SHP77 treated with DMSO at 0.1 percent for 48 hours (cell line): ENCODE data around the gene C20orf141.

Source experiments
- DNase-seq: peaks from one replicate; lab custom pipeline; 2025; lab: John Stamatoyannopoulos, UW

C20orf141 gene

DNA sequence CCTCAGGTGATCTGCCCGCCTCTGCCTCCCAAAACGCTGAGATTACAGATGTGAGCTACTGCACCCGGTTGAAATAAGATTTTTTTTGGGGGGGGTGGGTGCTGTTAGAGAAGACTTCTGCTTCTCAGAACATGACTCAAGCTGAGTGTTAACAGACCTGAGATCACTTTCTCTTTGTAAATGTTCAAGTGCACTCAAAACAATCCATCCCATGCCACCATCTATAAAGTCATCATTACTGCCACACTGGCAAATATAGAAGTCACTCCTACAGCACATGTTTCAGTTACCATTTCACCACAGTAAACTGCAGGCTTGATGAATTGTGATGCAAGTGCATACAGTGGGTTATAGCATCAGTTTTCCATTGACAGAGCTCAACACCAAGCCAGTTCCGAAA lies 34.7 kb downstream of the C20orf141 start:
- DNase-seq: no peak

DNA sequence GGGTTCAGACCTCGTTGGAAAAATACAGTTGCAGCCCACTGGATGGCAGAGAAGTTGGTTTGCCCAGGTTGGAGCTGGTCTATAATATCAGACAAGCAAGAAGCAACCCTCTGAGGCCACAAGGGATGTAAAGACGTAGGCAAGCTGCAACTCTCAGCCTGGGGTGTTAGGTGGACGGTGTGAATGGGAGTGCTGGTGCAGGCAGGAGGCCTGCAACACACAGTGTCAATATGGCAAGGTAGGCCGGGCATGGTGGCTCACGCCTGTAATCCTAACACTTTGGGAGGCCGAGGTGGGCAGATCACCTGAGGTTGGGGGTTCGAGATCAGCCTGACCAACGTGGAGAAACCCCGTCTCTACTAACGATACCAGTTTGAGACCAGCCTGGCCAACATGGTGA lies 36.3 kb downstream of the C20orf141 start:
- DNase-seq: no peak

DNA sequence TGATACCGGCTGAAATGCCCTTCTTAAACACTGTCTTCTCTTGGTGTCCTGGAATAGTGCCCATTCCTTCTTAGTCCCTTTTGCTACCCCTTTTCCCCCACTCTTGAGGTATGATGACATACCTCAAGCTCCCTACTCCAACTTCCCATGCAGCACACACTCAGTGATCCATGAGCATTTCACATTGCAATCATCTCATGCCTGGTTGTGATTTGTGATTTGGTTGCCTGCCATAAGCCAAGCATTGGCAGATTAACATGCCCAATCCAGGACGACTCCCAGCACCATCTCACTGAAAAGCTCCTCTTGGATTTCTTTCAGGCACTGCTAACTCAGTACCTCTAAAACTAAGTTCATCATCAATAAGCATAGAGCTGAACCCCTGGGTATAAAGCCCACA lies 43.8 kb downstream of the C20orf141 start:
- DNase-seq: no peak

DNA sequence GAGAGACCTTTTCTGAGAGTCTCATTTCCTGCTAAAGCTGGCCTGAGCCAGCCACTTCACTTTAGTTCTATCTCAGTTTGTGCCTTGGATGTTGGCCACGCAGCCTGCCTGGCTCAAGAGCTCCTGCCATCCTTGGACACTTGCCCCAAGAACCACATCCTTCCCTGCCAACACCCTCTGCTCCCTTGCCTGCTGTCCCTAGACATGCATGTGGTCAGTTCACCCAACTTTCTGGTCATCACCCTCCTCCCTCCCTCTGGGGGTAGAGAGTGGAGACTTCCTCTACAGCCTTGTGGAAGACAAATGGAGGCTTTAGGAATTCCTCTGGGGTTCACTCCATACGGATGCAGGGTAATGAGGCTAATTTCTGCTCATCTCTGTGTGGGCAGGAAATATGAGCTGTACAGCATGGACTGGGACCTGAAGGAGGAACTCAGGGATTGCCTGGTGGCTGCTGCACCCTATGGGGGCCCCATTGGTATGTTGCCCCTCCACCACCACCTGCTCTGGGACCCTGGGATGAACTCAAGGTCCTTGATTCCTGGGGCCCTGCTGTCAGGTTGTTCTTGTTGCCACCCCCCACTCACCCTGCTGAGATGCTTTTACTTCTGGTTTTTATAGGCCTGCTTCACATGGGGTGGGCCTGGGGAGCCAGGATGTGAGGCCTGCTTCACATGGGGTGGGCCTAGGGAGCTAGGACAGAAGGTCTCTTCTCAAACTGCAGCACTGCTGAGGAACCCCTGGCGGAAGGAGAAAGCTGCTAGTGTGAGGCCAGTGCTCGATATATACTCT lies 44.7 kb downstream of the C20orf141 start:
- no peak for DNase-seq

DNA sequence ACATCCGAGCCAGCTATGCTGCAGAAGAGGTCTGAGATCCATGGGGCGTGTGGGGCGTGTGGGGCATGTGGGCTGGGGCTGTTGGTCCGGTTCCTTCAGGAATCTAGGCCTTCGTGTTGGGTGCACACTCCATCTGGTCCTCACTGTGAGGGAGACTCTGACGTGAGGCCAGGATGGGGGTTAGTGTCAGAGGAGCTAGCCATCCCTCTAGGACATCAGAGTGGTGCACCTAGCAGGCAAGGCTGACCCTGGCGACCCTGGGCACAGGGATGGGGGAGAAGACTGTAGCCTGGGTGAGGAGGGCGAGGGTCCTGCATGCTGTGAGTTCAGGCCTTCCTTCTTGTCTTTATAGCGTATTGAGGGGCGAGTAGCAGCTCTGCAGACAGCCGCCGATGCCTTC lies 49.8 kb downstream of the C20orf141 start:
- DNase-seq: no peak

DNA sequence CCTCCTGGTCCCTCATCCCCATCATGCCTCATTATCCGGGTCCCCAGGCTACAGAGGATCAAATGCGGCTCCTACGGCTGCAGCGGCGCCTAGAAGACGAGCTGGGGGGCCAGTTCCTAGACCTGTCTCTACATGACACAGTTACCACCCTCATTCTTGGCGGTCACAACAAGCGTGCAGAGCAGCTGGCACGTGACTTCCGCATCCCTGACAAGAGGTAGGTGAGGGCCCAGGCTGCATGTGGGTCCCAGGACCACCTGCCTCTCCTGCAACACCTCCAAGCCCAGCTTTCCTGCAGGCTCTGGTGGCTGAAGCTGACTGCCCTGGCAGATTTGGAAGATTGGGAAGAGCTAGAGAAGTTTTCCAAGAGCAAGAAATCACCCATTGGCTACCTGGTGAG lies 50.3 kb downstream of the C20orf141 start:
- DNase-seq: no peak
